M059J (cell line): ENCODE results near the gene ZNF735. TPM values are rescaled to one million over a fixed set of nuclear protein-coding genes. Genes with fewer than 3 reads are reported as not detected.
"Not testable (repeated sequence)": the region's sequence is repeated elsewhere in the genome, so short reads cannot be mapped to it uniquely, and the experiment has no call there.

ENCODE experiments used
- DNase-seq: peaks from one replicate; pipeline ENCODE4 v3.0.0-alpha.2; 2012; ENCODE audit warnings: low read depth
- total RNA-seq: library from RNA; depleted of rRNA; stranded (reverse); fragments of >200 nt; shearing (Covaris generic); gene quantifications from 2 replicates; pipeline ENCODE4 v1.2.3, GENCODE V29; 2014; rRNA removed

The ZNF735 gene
- total RNA-seq: not detected in 2 replicates

- DNase-seq: no peak
Measured at GRCh38 chr7:64206903-64207302, at the start of gene ZNF735. ZNF735 (plus strand) TSS chr7:64207203; CDS start chr7:64207203, 0 bp downstream.

GRCh38 chr7:64170974-64171373 is 36.0 kb upstream of the ZNF735 start:
- DNase-seq: not testable (repeated sequence)

GRCh38 chr7:64174328-64174727 is 32.7 kb upstream of the ZNF735 start:
- no peak for DNase-seq

GRCh38 chr7:64174941-64175340 is 32.1 kb upstream of the ZNF735 start:
- DNase-seq: no peak

- peak; percentile 5 for DNase-seq
Measured at GRCh38 chr7:64180989-64181388, 26.0 kb upstream of the ZNF735 start.

GRCh38 chr7:64181586-64181985 is 25.4 kb upstream of the ZNF735 start:
- no peak for DNase-seq

- no peak for DNase-seq
Measured at GRCh38 chr7:64182036-64182790, 24.8 kb upstream of the ZNF735 start.

- no peak for DNase-seq
Measured at GRCh38 chr7:64183126-64183742, 23.8 kb upstream of the ZNF735 start.

GRCh38 chr7:64183827-64184372 is 23.1 kb upstream of the ZNF735 start:
- DNase-seq: no peak

- DNase-seq: no peak
Measured at GRCh38 chr7:64184376-64184775, 22.6 kb upstream of the ZNF735 start.

- no peak for DNase-seq
Measured at GRCh38 chr7:64187408-64187807, 19.6 kb upstream of the ZNF735 start.

- DNase-seq: no peak
Measured at GRCh38 chr7:64192148-64192704, 14.8 kb upstream of the ZNF735 start.

- DNase-seq: no peak
Measured at GRCh38 chr7:64192775-64193174, 14.2 kb upstream of the ZNF735 start.

- not testable (repeated sequence) for DNase-seq
Measured at GRCh38 chr7:64219710-64220298, 12.8 kb downstream of the ZNF735 start.

- no peak for DNase-seq
Measured at GRCh38 chr7:64223366-64223765, 16.4 kb downstream of the ZNF735 start.

- not testable (repeated sequence) for DNase-seq
Measured at GRCh38 chr7:64228174-64228573, 21.2 kb downstream of the ZNF735 start, which contains the start of gene ZNF679. ZNF679 (plus strand) TSS chr7:64228474; CDS start chr7:64249118, 20,644 bp downstream.

GRCh38 chr7:64266341-64266919 is 59.4 kb downstream of the ZNF735 start:
- no peak for DNase-seq

Other genes with a start within 250 kb of the ZNF735 start
- gene ZNF722, start 208.4 kb upstream of the ZNF735 start, total RNA-seq: not detected in 2 replicates
- not detected in 2 replicates for gene ZNF727, start 161.8 kb upstream of the ZNF735 start, total RNA-seq
- gene ZNF679, start 21.3 kb downstream of the ZNF735 start, total RNA-seq: not detected in 2 replicates
- 3.1 and 6.5 TPM in 2 replicates for gene ZNF736, start 106.8 kb downstream of the ZNF735 start, total RNA-seq